Cardiac muscle cell (in vitro differentiated cells and primary cell): ENCODE data around the gene SUCLG2. TPM values are rescaled to one million over a fixed set of nuclear protein-coding genes. Genes with fewer than 3 reads are reported as not detected.

Experiments
- DNase-seq, 2 donors: peaks; one replicate each; pipeline versions ENCODE4 v3.0.0 to v3.0.0-alpha.2; 2010 to 2017; ENCODE audit warnings: low read depth in 1 of 2, low spot score in 1 of 2
- H3K27ac ChIP-seq: fragments of 200-600 bp; sonication (generic); 2 replicates; pipeline ENCODE4 v1.5.1; 2016
- H3K27me3 ChIP-seq: fragments of 200-600 bp; sonication (generic); 2 replicates; pipeline ENCODE4 v1.6.0; 2016; ENCODE audit warnings: control low read depth
- H3K36me3 ChIP-seq: fragments of 200-600 bp; sonication (generic); 2 replicates; pipeline ENCODE4 v1.5.1; 2016; ENCODE audit warnings: control low read depth
- H3K4me1 ChIP-seq: fragments of 200-600 bp; sonication (generic); 2 replicates; pipeline ENCODE4 v1.8.1; 2017; ENCODE audit warnings: low read depth, mild to moderate bottlenecking, mixed run types
- H3K4me3 ChIP-seq: fragments of 200-600 bp; sonication (generic); 2 replicates; pipeline ENCODE4 v1.5.1; 2016; ENCODE audit warnings: mild to moderate bottlenecking
- H3K9me3 ChIP-seq: fragments of 200-600 bp; sonication (generic); 2 replicates; pipeline ENCODE4 v1.5.1; 2017; ENCODE audit warnings: low read depth, mild to moderate bottlenecking, control low read depth
- polyA plus RNA-seq: library from polyadenylated mRNA; unstranded; fragments of >200 nt; fragmentation: Nextera tagmentation; extraction: Ambion mirVana; gene quantifications from 2 replicates; pipeline ENCODE4 v1.2.1, GENCODE V29; 2016
- total RNA-seq: library from RNA; depleted of rRNA; stranded (reverse); fragments of >200 nt; gene quantifications from 2 replicates; pipeline ENCODE4 v1.2.3, GENCODE V29; 2016
- TF ChIP-seq, protein P1 (sequence below): IDR thresholded peaks from 2 replicates; pipeline ENCODE4 v1.5.1; 2012; ENCODE audit warnings: low read depth, mild to moderate bottlenecking, low read length

Gene SUCLG2
- total and polyA plus RNA-seq, 2 experiments from 2014 or later = 38.4 to 39.0 TPM

- Histone ChIP-seq H3K36me3 (no peaks in the 10 kb centered on the region), H3K27me3 (no peaks in the 10 kb centered on the region), H3K27ac (no peak overlapping the region), H3K9me3 (no peaks in the 10 kb centered on the region), H3K4me3 (no peak overlapping the region), H3K4me1 (no peaks in the 10 kb centered on the region)
- no peak for DNase-seq
- TF ChIP-seq, protein P1, sequence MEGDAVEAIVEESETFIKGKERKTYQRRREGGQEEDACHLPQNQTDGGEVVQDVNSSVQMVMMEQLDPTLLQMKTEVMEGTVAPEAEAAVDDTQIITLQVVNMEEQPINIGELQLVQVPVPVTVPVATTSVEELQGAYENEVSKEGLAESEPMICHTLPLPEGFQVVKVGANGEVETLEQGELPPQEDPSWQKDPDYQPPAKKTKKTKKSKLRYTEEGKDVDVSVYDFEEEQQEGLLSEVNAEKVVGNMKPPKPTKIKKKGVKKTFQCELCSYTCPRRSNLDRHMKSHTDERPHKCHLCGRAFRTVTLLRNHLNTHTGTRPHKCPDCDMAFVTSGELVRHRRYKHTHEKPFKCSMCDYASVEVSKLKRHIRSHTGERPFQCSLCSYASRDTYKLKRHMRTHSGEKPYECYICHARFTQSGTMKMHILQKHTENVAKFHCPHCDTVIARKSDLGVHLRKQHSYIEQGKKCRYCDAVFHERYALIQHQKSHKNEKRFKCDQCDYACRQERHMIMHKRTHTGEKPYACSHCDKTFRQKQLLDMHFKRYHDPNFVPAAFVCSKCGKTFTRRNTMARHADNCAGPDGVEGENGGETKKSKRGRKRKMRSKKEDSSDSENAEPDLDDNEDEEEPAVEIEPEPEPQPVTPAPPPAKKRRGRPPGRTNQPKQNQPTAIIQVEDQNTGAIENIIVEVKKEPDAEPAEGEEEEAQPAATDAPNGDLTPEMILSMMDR = no peak
These were observed 40.2 kb downstream of the SUCLG2 start for GRCh38 chr3:67614195-67614594.

DNA sequence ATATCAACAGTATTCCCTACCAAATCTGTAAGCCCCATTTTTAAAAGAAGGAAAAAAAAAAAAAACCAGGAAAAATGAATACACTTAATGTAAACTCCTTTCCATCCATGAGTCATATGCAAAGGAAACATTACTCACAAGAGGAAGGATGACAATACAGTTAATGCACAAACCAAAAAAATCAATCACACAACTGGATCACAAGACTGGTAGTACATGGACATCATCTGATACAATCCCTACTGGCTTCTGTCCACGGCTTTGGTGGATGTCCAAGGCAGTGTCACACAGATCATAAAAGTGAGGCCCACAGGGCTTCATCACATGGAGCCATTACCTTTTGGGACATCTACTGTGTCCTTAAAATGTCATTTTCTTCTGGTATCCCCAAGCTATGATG lies 44.0 kb downstream of the SUCLG2 start:
- peak in 1 of 2 donors; percentile 29 for DNase-seq
- Histone ChIP-seq H3K27me3 (no peaks in the 10 kb centered on the region), H3K36me3 (peaks cover 7% of the 10 kb centered on the region), H3K9me3 (no peaks in the 10 kb centered on the region), H3K4me1 (no peaks in the 10 kb centered on the region), H3K27ac (no peak overlapping the region), H3K4me3 (no peak overlapping the region)
- TF ChIP-seq, protein P1 = no peak

GRCh38 chr3:67609709-67610108 lies 44.7 kb downstream of the SUCLG2 start:
- DNase-seq = no peak
- Histone ChIP-seq H3K4me3 (no peak overlapping the region), H3K27me3 (no peaks in the 10 kb centered on the region), H3K4me1 (no peaks in the 10 kb centered on the region), H3K36me3 (peaks cover 7% of the 10 kb centered on the region), H3K9me3 (no peaks in the 10 kb centered on the region), H3K27ac (no peak overlapping the region)
- TF ChIP-seq, protein P1 = no peak

DNA sequence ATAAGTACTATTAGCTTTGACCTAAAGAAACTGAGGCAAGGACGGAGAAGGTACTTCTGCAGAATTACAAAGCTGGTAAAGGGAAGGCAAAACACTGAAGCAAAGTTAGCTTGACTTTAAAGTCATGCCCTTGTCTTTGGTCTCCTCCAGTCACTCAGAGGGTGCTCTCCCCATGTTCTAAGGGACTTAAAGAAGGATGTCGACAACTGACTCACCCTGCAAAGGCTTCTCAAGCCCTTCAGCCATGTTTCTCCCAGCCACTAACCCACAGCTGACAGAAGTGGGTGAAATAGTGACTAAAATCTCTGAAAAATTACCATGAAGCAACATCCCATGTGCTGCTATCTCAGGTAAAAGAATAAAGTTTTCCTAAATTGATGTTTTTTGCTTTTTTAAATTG lies 46.4 kb downstream of the SUCLG2 start:
- Histone ChIP-seq H3K36me3 (peaks cover 7% of the 10 kb centered on the region), H3K27ac (no peak overlapping the region), H3K4me3 (no peak overlapping the region), H3K9me3 (no peaks in the 10 kb centered on the region), H3K4me1 (no peaks in the 10 kb centered on the region), H3K27me3 (no peaks in the 10 kb centered on the region)
- DNase-seq = no peak
- TF ChIP-seq, protein P1 = no peak

DNA sequence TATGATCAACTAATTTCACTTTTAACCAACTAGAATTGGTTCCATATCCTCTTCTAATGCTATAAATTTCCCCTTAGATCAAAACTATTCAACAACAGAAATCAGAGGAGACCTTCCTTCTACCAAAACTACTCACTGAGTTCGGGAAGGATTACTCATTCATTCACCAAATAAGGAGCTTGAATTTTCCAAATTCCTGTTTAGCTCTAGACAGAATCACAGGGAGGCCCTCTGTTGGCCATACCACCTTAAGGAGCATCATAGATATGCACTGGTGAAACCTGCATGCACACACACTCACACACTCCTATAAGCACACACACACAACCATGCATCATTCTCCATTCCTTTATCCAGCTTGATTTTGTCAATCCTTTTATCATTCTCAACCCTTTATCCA lies 49.0 kb downstream of the SUCLG2 start:
- TF ChIP-seq, protein P1 = peak; percentile 53
- Histone ChIP-seq H3K27me3 (no peaks in the 10 kb centered on the region), H3K9me3 (no peaks in the 10 kb centered on the region), H3K36me3 (peaks cover 7% of the 10 kb centered on the region), H3K27ac (no peak overlapping the region), H3K4me1 (no peaks in the 10 kb centered on the region), H3K4me3 (no peak overlapping the region)
- DNase-seq = peak in 1 of 2 donors; percentile 74

- Histone ChIP-seq H3K27me3 (no peaks in the 10 kb centered on the region), H3K27ac (no peak overlapping the region), H3K36me3 (no peaks in the 10 kb centered on the region), H3K4me1 (no peaks in the 10 kb centered on the region), H3K9me3 (no peaks in the 10 kb centered on the region), H3K4me3 (no peak overlapping the region)
- no peak for DNase-seq
- TF ChIP-seq, protein P1 = no peak
These were observed 51.6 kb downstream of the SUCLG2 start for GRCh38 chr3:67602816-67603215.
